ENCODE data around the gene EP400.
A peak's percentile ranks its signal among the peaks of the same experiment; 100 is the strongest.

The EP400 gene

GRCh38 chr12:131949431-131950181 is at the start of gene EP400:
Gene EP400, plus strand, starts transcription at chr12:131949942. Its CDS starts 10,678 bp downstream, at chr12:131960620.
- DNase-seq (ENCODE audit: low read depth): peak; percentile 92

GRCh38 chr12:131900397-131900796 is 49.3 kb upstream of the EP400 start:
- no peak for DNase-seq (ENCODE audit: low read depth)

GRCh38 chr12:131901431-131902331 is 48.1 kb upstream of the EP400 start:
- DNase-seq (ENCODE audit: low read depth): no peak

- DNase-seq (ENCODE audit: low read depth): no peak
These were observed 47.2 kb upstream of the EP400 start for GRCh38 chr12:131902332-131903241.

GRCh38 chr12:131903270-131904255 is 46.2 kb upstream of the EP400 start:
- no peak for DNase-seq (ENCODE audit: low read depth)

GRCh38 chr12:131904346-131904745 is 45.4 kb upstream of the EP400 start:
- no peak for DNase-seq (ENCODE audit: low read depth)

- no peak for DNase-seq (ENCODE audit: low read depth)
These were observed 44.6 kb upstream of the EP400 start for GRCh38 chr12:131905081-131905629.

GRCh38 chr12:131905630-131906091 is 44.1 kb upstream of the EP400 start:
- no peak for DNase-seq (ENCODE audit: low read depth)

- DNase-seq (ENCODE audit: low read depth): no peak
These were observed 42.2 kb upstream of the EP400 start for GRCh38 chr12:131907379-131908091.

- no peak for DNase-seq (ENCODE audit: low read depth)
These were observed 41.4 kb upstream of the EP400 start for GRCh38 chr12:131908092-131909080.

- no peak for DNase-seq (ENCODE audit: low read depth)
These were observed 40.5 kb upstream of the EP400 start for GRCh38 chr12:131909081-131909751.

GRCh38 chr12:131909752-131910219 is 40.0 kb upstream of the EP400 start:
- no peak for DNase-seq (ENCODE audit: low read depth)

- no peak for DNase-seq (ENCODE audit: low read depth)
These were observed 39.3 kb upstream of the EP400 start for GRCh38 chr12:131910302-131911027.

- no peak for DNase-seq (ENCODE audit: low read depth)
These were observed 38.6 kb upstream of the EP400 start for GRCh38 chr12:131911028-131911650.

- no peak for DNase-seq (ENCODE audit: low read depth)
These were observed 37.8 kb upstream of the EP400 start for GRCh38 chr12:131911851-131912477.

Data from stimulated activated CD8-positive, alpha-beta memory T cell treated with anti-CD3 and anti-CD28 coated beads, Interleukin-15, amount 100 ng/mL, for 1 hour (primary cell).